H9 (cell line): ENCODE measurements around the gene MLH1. TPM values are rescaled to one million over a fixed set of nuclear protein-coding genes. Genes with fewer than 3 reads are reported as not detected.

Experiments used
- DNase-seq: peaks from one replicate; pipeline ENCODE4 v3.0.0-alpha.2; 2017
- H2AFZ ChIP-seq: one replicate; pipeline ENCODE4 v1.6.1; 2013; ENCODE audit warnings: mild to moderate bottlenecking, low read length, control low read depth, moderate library complexity
- H2AK5ac ChIP-seq: 2 replicates; pipeline ENCODE4 v1.6.1; 2013; ENCODE audit warnings: low read length, control low read depth, mixed read lengths; ENCODE audit not compliant: insufficient read length
- H2BK120ac ChIP-seq: one replicate; pipeline ENCODE4 v1.6.1; 2013; ENCODE audit warnings: low read depth, mild to moderate bottlenecking, low read length, control low read depth, inconsistent platforms; ENCODE audit not compliant: poor library complexity, severe bottlenecking
- H2BK12ac ChIP-seq: 2 replicates; pipeline ENCODE4 v1.6.1; 2013; ENCODE audit warnings: low read length, control low read depth, mixed read lengths, low read depth; ENCODE audit not compliant: insufficient read length
- H2BK15ac ChIP-seq: 2 replicates; pipeline ENCODE4 v1.6.1; 2013; ENCODE audit warnings: low read depth, low read length, control low read depth
- H2BK20ac ChIP-seq: one replicate; pipeline ENCODE4 v1.6.1; 2013; ENCODE audit warnings: low read depth, mild to moderate bottlenecking, low read length, control low read depth, inconsistent platforms; ENCODE audit not compliant: poor library complexity, severe bottlenecking
- H2BK5ac ChIP-seq: 2 replicates; pipeline ENCODE4 v1.6.1; 2013; ENCODE audit warnings: low read length, control low read depth, mixed read lengths; ENCODE audit not compliant: insufficient read length
- H3K14ac ChIP-seq: 2 replicates; pipeline ENCODE4 v1.6.1; 2013; ENCODE audit warnings: low read length, control low read depth; ENCODE audit not compliant: insufficient read depth
- H3K18ac ChIP-seq: 2 replicates; pipeline ENCODE4 v1.6.1; 2013; ENCODE audit warnings: low read depth, mild to moderate bottlenecking, mixed read lengths, low read length, control low read depth; ENCODE audit not compliant: insufficient read length
- H3K23ac ChIP-seq: 2 replicates; pipeline ENCODE4 v1.6.1; 2013; ENCODE audit warnings: low read length, control low read depth, mixed read lengths, low read depth; ENCODE audit not compliant: insufficient read length
- H3K23me2 ChIP-seq: 2 replicates; pipeline ENCODE4 v1.6.1; 2013; ENCODE audit warnings: low read depth, mild to moderate bottlenecking, mixed read lengths, low read length, control low read depth; ENCODE audit not compliant: insufficient read length, poor library complexity, severe bottlenecking
- H3K27ac ChIP-seq: 2 replicates; pipeline ENCODE4 v1.5.1; 2013; ENCODE audit warnings: low read length, control low read depth, mixed read lengths, low read depth; ENCODE audit not compliant: insufficient read length
- H3K27me3 ChIP-seq: 2 replicates; pipeline ENCODE4 v1.6.1; 2013; ENCODE audit warnings: low read length, control low read depth, inconsistent platforms; ENCODE audit not compliant: insufficient read depth
- H3K4ac ChIP-seq: 2 replicates; pipeline ENCODE4 v1.6.1; 2013; ENCODE audit warnings: low read depth, mild to moderate bottlenecking, control low read depth, inconsistent platforms, low read length, moderate library complexity
- H3K4me1 ChIP-seq: 2 replicates; pipeline ENCODE4 v1.6.1; 2013; ENCODE audit warnings: low read length, control low read depth, inconsistent platforms; ENCODE audit not compliant: insufficient read depth
- H3K4me2 ChIP-seq: 2 replicates; pipeline ENCODE4 v1.6.1; 2013; ENCODE audit warnings: low read length, control low read depth, mixed read lengths; ENCODE audit not compliant: insufficient read length, insufficient read depth
- H3K56ac ChIP-seq: 2 replicates; pipeline ENCODE4 v1.6.1; 2013; ENCODE audit warnings: low read depth, mild to moderate bottlenecking, mixed read lengths, low read length, control low read depth; ENCODE audit not compliant: insufficient read length
- H3K79me1 ChIP-seq: 2 replicates; pipeline ENCODE4 v1.6.1; 2013; ENCODE audit warnings: low read depth, mild to moderate bottlenecking, moderate library complexity, low read length, control low read depth, inconsistent platforms; ENCODE audit not compliant: insufficient read depth, poor library complexity, severe bottlenecking
- H3K79me2 ChIP-seq: 2 replicates; pipeline ENCODE4 v1.6.1; 2013; ENCODE audit warnings: low read length, control low read depth, inconsistent platforms; ENCODE audit not compliant: insufficient read depth
- H3K9ac ChIP-seq: 2 replicates; pipeline ENCODE4 v1.6.1; 2013; ENCODE audit warnings: low read length, control low read depth, mixed read lengths; ENCODE audit not compliant: insufficient read length; ENCODE audit errors: extremely low read depth
- H3K9me3 ChIP-seq: one replicate; pipeline ENCODE4 v1.6.1; 2013; ENCODE audit warnings: low read depth, low read length, inconsistent platforms; ENCODE audit not compliant: control insufficient read depth
- H3T11ph ChIP-seq: one replicate; pipeline ENCODE4 v1.6.1; 2013; ENCODE audit warnings: mild to moderate bottlenecking, low read length, control low read depth, inconsistent platforms
- H4K20me1 ChIP-seq: one replicate; pipeline ENCODE4 v1.6.1; 2013; ENCODE audit not compliant: control insufficient read depth, insufficient read length, insufficient read depth
- H4K5ac ChIP-seq: 2 replicates; pipeline ENCODE4 v1.6.1; 2013; ENCODE audit warnings: low read depth, mild to moderate bottlenecking, mixed read lengths, low read length, control low read depth; ENCODE audit not compliant: insufficient read length
- H4K8ac ChIP-seq: replicated peaks from 2 replicates; pipeline ENCODE4 v1.6.1; 2013; ENCODE audit warnings: low read length, control low read depth, mixed read lengths, low read depth; ENCODE audit not compliant: insufficient read length
- H4K91ac ChIP-seq: 2 replicates; pipeline ENCODE4 v1.6.1; 2013; ENCODE audit warnings: low read depth, mild to moderate bottlenecking, moderate library complexity, mixed read lengths, low read length, control low read depth; ENCODE audit not compliant: insufficient read length
- H3K27ac Mint-ChIP-seq, 3 experiments: 2 replicates in 2 of 3; 3 replicates in 1 of 3; pipeline ENCODE4 v1.8.0; 2020 to 2021; ENCODE audit warnings: mixed read lengths in 3 of 3, mild to moderate bottlenecking in 1 of 3, moderate library complexity in 1 of 3
- H3K27me3 Mint-ChIP-seq: 2 replicates; pipeline ENCODE4 v1.8.0; 2021; ENCODE audit warnings: low read depth, mild to moderate bottlenecking, moderate library complexity, mixed read lengths
- H3K36me3 Mint-ChIP-seq, 3 experiments: 2 replicates in 2 of 3; 3 replicates in 1 of 3; pipeline ENCODE4 v1.8.0; 2020 to 2021; ENCODE audit warnings: low read depth in 3 of 3, mixed read lengths in 3 of 3; ENCODE audit not compliant: insufficient read depth in 1 of 3
- H3K4me1 Mint-ChIP-seq, 2 experiments: 2 replicates each; pipeline ENCODE4 v1.8.0; 2020; ENCODE audit warnings: mixed read lengths in 2 of 2
- H3K4me3 Mint-ChIP-seq, 2 experiments: 2 replicates in 1 of 2; 3 replicates in 1 of 2; pipeline ENCODE4 v1.8.0; 2020 to 2021; ENCODE audit warnings: mild to moderate bottlenecking in 2 of 2, mixed read lengths in 2 of 2, moderate library complexity in 1 of 2
- H3K9me3 Mint-ChIP-seq, 2 experiments: 2 replicates in 1 of 2; 3 replicates in 1 of 2; pipeline ENCODE4 v1.8.0; 2020; ENCODE audit warnings: mild to moderate bottlenecking in 2 of 2, mixed read lengths in 2 of 2, moderate library complexity in 1 of 2
- WGBS: extraction: QIAGEN DNeasy Blood & Tissue Kit; methylation state at CpG from one replicate; pipeline ENCODE4 v1.1.7; 2013; ENCODE audit warnings: missing lambda C conversion rate, low lambda C conversion rate, mixed read lengths; ENCODE audit not compliant: insufficient read length; ENCODE audit errors: extremely low coverage; 5-methylcytosine and 5-hydroxymethylcytosine counted together
- total RNA-seq: library from RNA; stranded (reverse); gene quantifications from 2 replicates; pipeline ENCODE4 v1.2.1, GENCODE V29; 2021
- TF ChIP-seq, protein P1 (sequence below): fragments of 200-600 bp; sonication (generic); conservative IDR thresholded peaks from 3 replicates; pipeline ENCODE4 v1.8.0; 2021; ENCODE audit warnings: antibody characterized with exemption, mild to moderate bottlenecking

MLH1 gene
- total RNA-seq, 1 experiment from 2014 or later: 45.1 TPM

DNA sequence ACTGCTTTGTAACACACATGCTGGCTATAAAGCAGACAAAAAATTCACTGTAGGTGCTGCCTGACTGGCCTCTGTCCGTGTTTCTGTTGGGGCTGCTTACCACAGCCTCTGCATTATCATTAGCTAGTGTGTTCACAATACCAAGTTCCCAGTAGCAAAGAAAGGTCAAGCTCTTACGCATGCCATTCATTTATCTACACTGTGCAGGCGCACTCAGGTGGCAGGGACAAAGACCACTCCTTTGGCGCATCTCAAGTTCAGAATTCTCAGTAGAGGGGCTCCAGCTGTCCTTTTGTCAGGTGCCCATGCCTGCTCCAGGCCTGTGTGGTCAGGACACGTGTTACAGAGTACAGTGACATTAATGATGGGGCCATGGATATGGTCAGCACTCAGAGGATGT is 22.3 kb downstream of the MLH1 start:
- H2BK5ac ChIP-seq: no peak overlapping the region
- no peak overlapping the region for H2BK15ac ChIP-seq
- H2AFZ ChIP-seq: no peak overlapping the region
- no peak overlapping the region for H4K8ac ChIP-seq
- no peaks in the 10 kb centered on the region for H3K9me3 ChIP-seq
- no peak overlapping the region for H3K4me3 Mint-ChIP-seq
- H2BK120ac ChIP-seq: no peak overlapping the region
- no peaks in the 10 kb centered on the region for H4K20me1 ChIP-seq
- no peak overlapping the region for H3K14ac ChIP-seq
- H3K4ac ChIP-seq: no peak overlapping the region
- H2BK12ac ChIP-seq: no peak overlapping the region
- no peak overlapping the region for H3K9ac ChIP-seq
- H3K36me3 Mint-ChIP-seq: peaks cover 44 to 82% (median 78%) of the 10 kb centered on the region in 3 experiments
- no peak overlapping the region for H2AK5ac ChIP-seq
- H3K4me1 ChIP-seq: no peaks in the 10 kb centered on the region
- no peak overlapping the region for H3K23ac ChIP-seq
- H2BK20ac ChIP-seq: no peak overlapping the region
- 0 out of 7 replicates have a peak overlapping the region, but pooled peaks of 1 of the 3 experiments have one; percentile 68 for H3K27ac Mint-ChIP-seq
- no peak overlapping the region for H4K91ac ChIP-seq
- no peak overlapping the region for H3K27ac ChIP-seq
- no peaks in the 10 kb centered on the region for H3K9me3 Mint-ChIP-seq
- H3K4me1 Mint-ChIP-seq: no peaks in the 10 kb centered on the region
- WGBS: no CpG with 5 or more reads among the region's 5 CpGs
- no peaks in the 10 kb centered on the region; the same call in 1 of the 2 replicates for H3K27me3 ChIP-seq
- H3K4me2 ChIP-seq: no peak overlapping the region
- DNase-seq: no peak
- H3K27me3 Mint-ChIP-seq: no peaks in the 10 kb centered on the region
- H3K18ac ChIP-seq: no peak overlapping the region
- H3K56ac ChIP-seq: no peak overlapping the region
- TF ChIP-seq, protein P1, sequence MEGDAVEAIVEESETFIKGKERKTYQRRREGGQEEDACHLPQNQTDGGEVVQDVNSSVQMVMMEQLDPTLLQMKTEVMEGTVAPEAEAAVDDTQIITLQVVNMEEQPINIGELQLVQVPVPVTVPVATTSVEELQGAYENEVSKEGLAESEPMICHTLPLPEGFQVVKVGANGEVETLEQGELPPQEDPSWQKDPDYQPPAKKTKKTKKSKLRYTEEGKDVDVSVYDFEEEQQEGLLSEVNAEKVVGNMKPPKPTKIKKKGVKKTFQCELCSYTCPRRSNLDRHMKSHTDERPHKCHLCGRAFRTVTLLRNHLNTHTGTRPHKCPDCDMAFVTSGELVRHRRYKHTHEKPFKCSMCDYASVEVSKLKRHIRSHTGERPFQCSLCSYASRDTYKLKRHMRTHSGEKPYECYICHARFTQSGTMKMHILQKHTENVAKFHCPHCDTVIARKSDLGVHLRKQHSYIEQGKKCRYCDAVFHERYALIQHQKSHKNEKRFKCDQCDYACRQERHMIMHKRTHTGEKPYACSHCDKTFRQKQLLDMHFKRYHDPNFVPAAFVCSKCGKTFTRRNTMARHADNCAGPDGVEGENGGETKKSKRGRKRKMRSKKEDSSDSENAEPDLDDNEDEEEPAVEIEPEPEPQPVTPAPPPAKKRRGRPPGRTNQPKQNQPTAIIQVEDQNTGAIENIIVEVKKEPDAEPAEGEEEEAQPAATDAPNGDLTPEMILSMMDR: no peak
- H3T11ph ChIP-seq: no peak overlapping the region
- H3K79me2 ChIP-seq: no peaks in the 10 kb centered on the region
- no peaks in the 10 kb centered on the region for H3K79me1 ChIP-seq
- H4K5ac ChIP-seq: no peak overlapping the region
- H3K23me2 ChIP-seq: no peaks in the 10 kb centered on the region
